ENCODE results near the gene ZG16. TPM values are rescaled to one million over a fixed set of nuclear protein-coding genes. Genes with fewer than 3 reads are reported as not detected.
"Not testable (repeated sequence)": the region's sequence is repeated elsewhere in the genome, so short reads cannot be mapped to it uniquely, and the experiment has no call there.

Gene ZG16
- total RNA-seq, 1 donor from 2014 or later: not detected

GRCh38 chr16:29744541-29745101 lies 33.4 kb upstream of the ZG16 start:
- no peak for DNase-seq (ENCODE audit: low read depth)
- no peak overlapping the region for H3K4me3 ChIP-seq (ENCODE audit: low read depth, low read length)
- no peak for TF ChIP-seq CTCF (conservative IDR thresholded peaks at IDR 0.05; ENCODE audit: low read depth, low read length)

- TF ChIP-seq CTCF (conservative IDR thresholded peaks at IDR 0.05; ENCODE audit: low read depth, low read length): no peak
- no peak overlapping the region for H3K4me3 ChIP-seq (ENCODE audit: low read depth, low read length)
- no peak for DNase-seq (ENCODE audit: low read depth)
Observed at GRCh38 chr16:29745121-29745852, 32.8 kb upstream of the ZG16 start.

GRCh38 chr16:29745853-29746345 lies 32.2 kb upstream of the ZG16 start, which contains the start of gene C16orf54:
TSS of gene C16orf54 (minus strand) at chr16:29745990. CDS start at chr16:29744951, 1,039 bp downstream.
- no peak for TF ChIP-seq CTCF (conservative IDR thresholded peaks at IDR 0.05; ENCODE audit: low read depth, low read length)
- no peak within 1 kb of the TSS for H3K4me3 ChIP-seq (ENCODE audit: low read depth, low read length)
- no peak for DNase-seq (ENCODE audit: low read depth)

GRCh38 chr16:29746518-29746917 lies 31.5 kb upstream of the ZG16 start:
- DNase-seq (ENCODE audit: low read depth); H3K4me3 ChIP-seq (ENCODE audit: low read depth, low read length): not testable (repeated sequence)

GRCh38 chr16:29747947-29748759 lies 29.9 kb upstream of the ZG16 start:
- H3K4me3 ChIP-seq (ENCODE audit: low read depth, low read length): no peak overlapping the region
- DNase-seq (ENCODE audit: low read depth): no peak
- TF ChIP-seq CTCF (conservative IDR thresholded peaks at IDR 0.05; ENCODE audit: low read depth, low read length): no peak

- H3K4me3 ChIP-seq (ENCODE audit: low read depth, low read length); DNase-seq (ENCODE audit: low read depth): not testable (repeated sequence)
Observed at GRCh38 chr16:29748760-29749149, 29.3 kb upstream of the ZG16 start.

GRCh38 chr16:29753516-29753915 lies 24.5 kb upstream of the ZG16 start:
- H3K4me3 ChIP-seq (ENCODE audit: low read depth, low read length): no peak overlapping the region
- no peak for DNase-seq (ENCODE audit: low read depth)
- TF ChIP-seq CTCF (conservative IDR thresholded peaks at IDR 0.05; ENCODE audit: low read depth, low read length): no peak
